Neuronal stem cell (in vitro differentiated cells): Measurements from ENCODE around the gene METRN.

Source experiments
- DNase-seq: peaks from one replicate; pipeline ENCODE4 v3.0.0-alpha.2; 2013; ENCODE audit warnings: low spot score
- H2AFZ ChIP-seq: one replicate; pipeline ENCODE4 v1.6.1; 2013; ENCODE audit warnings: mild to moderate bottlenecking, low read length, inconsistent platforms
- H2AK5ac ChIP-seq: 2 replicates; pipeline ENCODE4 v1.6.1; 2013; ENCODE audit warnings: low read depth, mild to moderate bottlenecking, inconsistent platforms, low read length, moderate library complexity, mixed read lengths
- H2BK120ac ChIP-seq: 2 replicates; pipeline ENCODE4 v1.6.1; 2013; ENCODE audit warnings: low read depth, mild to moderate bottlenecking, inconsistent platforms, low read length, moderate library complexity, mixed read lengths
- H2BK12ac ChIP-seq: one replicate; pipeline ENCODE4 v1.6.1; 2013; ENCODE audit warnings: low read length, inconsistent platforms
- H2BK15ac ChIP-seq: 2 replicates; pipeline ENCODE4 v1.6.1; 2013; ENCODE audit warnings: mild to moderate bottlenecking, low read length, inconsistent platforms, mixed read lengths
- H2BK5ac ChIP-seq: one replicate; pipeline ENCODE4 v1.6.1; 2013; ENCODE audit warnings: inconsistent platforms, mild to moderate bottlenecking, low read length, moderate library complexity
- H3K14ac ChIP-seq: one replicate; pipeline ENCODE4 v1.6.1; 2013; ENCODE audit warnings: low read length, inconsistent platforms
- H3K18ac ChIP-seq: 2 replicates; pipeline ENCODE4 v1.6.1; 2013; ENCODE audit warnings: low read length, inconsistent platforms
- H3K23ac ChIP-seq: 2 replicates; pipeline ENCODE4 v1.6.1; 2013; ENCODE audit warnings: low read depth, mild to moderate bottlenecking, mixed read lengths, low read length, inconsistent platforms; ENCODE audit not compliant: poor library complexity
- H3K27ac ChIP-seq: replicated peaks from 3 replicates; pipeline ENCODE4 v1.5.1; 2013; ENCODE audit warnings: low read length, inconsistent platforms
- H3K27me3 ChIP-seq, 3 experiments: 2 replicates each; pipeline ENCODE4 v1.6.1; 2013; ENCODE audit warnings: low read length in 3 of 3, mild to moderate bottlenecking in 2 of 3, inconsistent platforms in 1 of 3, low read depth in 1 of 3, mixed read lengths in 1 of 3, moderate library complexity in 1 of 3; ENCODE audit not compliant: control insufficient read depth in 3 of 3, insufficient read depth in 3 of 3
- H3K36me3 ChIP-seq, 2 donors: replicated peaks in 1 of 2; 2 replicates each; pipeline ENCODE4 v1.6.1; 2013; ENCODE audit warnings: low read length in 2 of 2; ENCODE audit not compliant: control insufficient read depth in 2 of 2, insufficient read depth in 2 of 2
- H3K4ac ChIP-seq: 2 replicates; pipeline ENCODE4 v1.6.1; 2013; ENCODE audit warnings: inconsistent platforms, mild to moderate bottlenecking, low read length, moderate library complexity
- H3K4me1 ChIP-seq, 2 donors: 1 replicate in 1 of 2; 2 replicates in 1 of 2; pipeline ENCODE4 v1.6.1; 2013; ENCODE audit warnings: low read length in 2 of 2, low read depth in 1 of 2; ENCODE audit not compliant: control insufficient read depth in 2 of 2, insufficient read depth in 1 of 2
- H3K4me2 ChIP-seq: one replicate; pipeline ENCODE4 v1.6.1; 2013; ENCODE audit warnings: mild to moderate bottlenecking, low read length, inconsistent platforms; ENCODE audit not compliant: insufficient read depth, poor library complexity, severe bottlenecking
- H3K4me3 ChIP-seq, 2 donors: 2 replicates each; pipeline ENCODE4 v1.5.1; 2013; ENCODE audit warnings: low read length in 2 of 2, mild to moderate bottlenecking in 2 of 2, inconsistent platforms in 1 of 2, moderate library complexity in 1 of 2
- H3K79me1 ChIP-seq: one replicate; pipeline ENCODE4 v1.6.1; 2013; ENCODE audit warnings: low read depth, mild to moderate bottlenecking, inconsistent platforms, low read length, moderate library complexity
- H3K9ac ChIP-seq: one replicate; pipeline ENCODE4 v1.6.1; 2013; ENCODE audit warnings: mild to moderate bottlenecking, low read depth, low read length, inconsistent platforms; ENCODE audit not compliant: poor library complexity
- H3K9me3 ChIP-seq, 2 donors: replicated peaks in 1 of 2; 2 replicates each; pipeline versions ENCODE3 to v1.6.1; 2013; ENCODE audit warnings: low read length in 2 of 2, mild to moderate bottlenecking in 2 of 2, inconsistent platforms in 1 of 2, low read depth in 1 of 2, mixed read lengths in 1 of 2, moderate library complexity in 1 of 2; ENCODE audit not compliant: control insufficient read depth in 2 of 2, insufficient read depth in 1 of 2
- H4K8ac ChIP-seq: one replicate; pipeline ENCODE4 v1.6.1; 2013; ENCODE audit warnings: low read depth, mild to moderate bottlenecking, inconsistent platforms, low read length, moderate library complexity
- H4K91ac ChIP-seq: one replicate; pipeline ENCODE4 v1.6.1; 2013; ENCODE audit warnings: low read length, low read depth, mild to moderate bottlenecking, inconsistent platforms; ENCODE audit not compliant: poor library complexity
- WGBS, 2 donors: extraction: QIAGEN DNeasy Blood & Tissue Kit; methylation state at CpG; one replicate each; pipeline ENCODE4 v1.1.7; 2013; ENCODE audit warnings: missing lambda C conversion rate in 2 of 2, mixed read lengths in 1 of 2; ENCODE audit not compliant: insufficient read length in 2 of 2, insufficient replicate concordance in 1 of 2; ENCODE audit errors: extremely low coverage in 2 of 2; 5-methylcytosine and 5-hydroxymethylcytosine counted together

Gene METRN

GRCh38 chr16:704047-704446, 10.9 kb upstream of the METRN start:
- Histone ChIP-seq H3K4me3 (peak overlapping the region in 1 of 2 donors; percentile 64), H2AFZ (no peak overlapping the region), H3K79me1 (peaks cover 2% of the 10 kb centered on the region), H2AK5ac (no peak overlapping the region), H3K36me3 (no peaks in the 10 kb centered on the region), H2BK5ac (peak overlapping the region; percentile 75), H2BK15ac (peak overlapping the region; percentile 17), H2BK120ac (peak overlapping the region; percentile 76), H2BK12ac (no peak overlapping the region), H3K9ac (no peak overlapping the region), H4K8ac (no peak overlapping the region), H3K4me2 (no peak overlapping the region), H3K14ac (no peak overlapping the region), H3K4ac (no peak overlapping the region), H3K18ac (no peak overlapping the region), H4K91ac (no peak overlapping the region), H3K4me1 (peaks cover under 1 to 29% of the 10 kb centered on the region in 2 donors), H3K9me3 (no peaks in the 10 kb centered on the region), H3K27me3 (peaks cover 41 to 95% (median 51%) of the 10 kb centered on the region in 3 experiments), H3K23ac (peak overlapping the region; percentile 91), H3K27ac (no peak overlapping the region)
- no CpG with 5 or more reads among the region's 7 CpGs for WGBS, 2 donors
- no peak for DNase-seq

DNA sequence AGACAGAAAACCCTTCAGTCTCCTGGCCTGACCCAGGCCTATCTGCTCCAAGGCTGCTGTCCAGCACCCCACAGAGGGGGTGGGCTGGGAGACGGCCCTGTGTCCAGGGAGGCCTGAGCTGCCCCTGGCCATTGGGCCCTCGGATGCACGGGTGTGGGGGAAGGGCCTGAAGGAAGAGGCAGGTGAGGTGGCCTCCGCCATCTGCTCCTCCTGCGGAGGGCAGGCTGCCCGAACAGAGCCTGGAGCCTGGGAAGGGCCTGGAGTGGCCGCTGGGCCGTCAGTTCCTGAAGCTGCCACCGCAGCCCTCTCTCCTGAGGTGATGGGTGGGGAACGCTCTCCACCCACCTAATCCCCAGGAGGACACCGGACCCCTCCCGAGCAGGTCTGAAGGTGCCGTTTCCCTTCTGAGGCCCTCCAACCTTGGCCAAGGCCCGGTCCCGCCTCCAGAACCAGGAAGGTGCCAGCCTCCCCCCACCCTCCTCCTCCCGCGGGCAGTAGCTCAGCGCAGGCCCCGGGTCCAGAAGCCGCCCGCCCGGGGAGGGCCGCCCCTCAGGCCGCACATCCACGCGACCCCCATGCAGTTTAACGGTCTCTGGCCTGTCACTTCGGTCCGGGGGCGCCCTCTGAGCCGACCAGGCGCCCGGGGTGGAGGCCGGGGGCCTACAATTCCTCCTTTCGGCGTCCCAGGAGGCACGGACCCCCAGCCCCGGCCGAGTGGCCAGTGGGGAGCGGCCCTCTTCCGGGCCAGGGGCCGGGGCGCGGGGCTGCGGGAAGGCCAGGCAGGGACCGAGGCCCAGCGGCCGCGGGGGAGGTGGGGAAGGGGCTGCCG, 10.2 kb upstream of the METRN start:
- no CpG with 5 or more reads among the region's 50 CpGs for WGBS, 2 donors
- H3K27me3 ChIP-seq, result peaks cover 41 to 92% (median 51%) of the 10 kb centered on the region in 3 experiments

GRCh38 chr16:705431-706188, 9.3 kb upstream of the METRN start, which contains the start of gene FBXL16:
Gene FBXL16 (minus strand): TSS chr16:705801. CDS start chr16:697405, 8,396 bp downstream.
- Histone ChIP-seq H2BK120ac (no peak within 1 kb of the TSS), H2AK5ac (peak within 1 kb of the TSS; percentile 81), H4K91ac (no peak within 1 kb of the TSS), H3K4ac (no peak within 1 kb of the TSS), H3K4me1 (peaks cover 14 to 44% of the 10 kb centered on the region in 2 donors), H3K9ac (no peak within 1 kb of the TSS), H2BK12ac (no peak within 1 kb of the TSS), H4K8ac (no peak within 1 kb of the TSS), H3K23ac (peak within 1 kb of the TSS; percentile 91), H3K36me3 (no peaks in the 10 kb centered on the region), H3K9me3 (no peaks in the 10 kb centered on the region), H3K4me2 (peak within 1 kb of the TSS; percentile 69), H2BK5ac (peak within 1 kb of the TSS; percentile 75), H3K79me1 (peaks cover 2% of the 10 kb centered on the region), H3K4me3 (peak within 1 kb of the TSS; percentile 64 to 75), H3K27ac (no peak within 1 kb of the TSS), H2AFZ (peak within 1 kb of the TSS; percentile 82), H3K18ac (peak within 1 kb of the TSS; percentile 83), H3K14ac (peak within 1 kb of the TSS; percentile 17), H2BK15ac (no peak within 1 kb of the TSS), H3K27me3 (peaks cover 41 to 85% (median 46%) of the 10 kb centered on the region in 3 experiments)
- WGBS, 2 donors, result no CpG with 5 or more reads among the region's 115 CpGs
- no peak for DNase-seq

More for the DNA sequence above, 10.2 kb upstream of the METRN start:
- Histone ChIP-seq H3K4me3 (peak overlapping the region; percentile 30 to 64), H2AFZ (peak overlapping the region; percentile 82), H2BK5ac (peak overlapping the region; percentile 39), H2BK120ac (peak overlapping the region; percentile 76), H3K9ac (peak overlapping the region; percentile 60), H3K18ac (peak overlapping the region; percentile 83), H3K4me2 (peak overlapping the region; percentile 69), H4K91ac (no peak overlapping the region), H3K36me3 (no peaks in the 10 kb centered on the region), H3K4ac (no peak overlapping the region), H2AK5ac (peak overlapping the region; percentile 81), H3K14ac (peak overlapping the region; percentile 17), H3K4me1 (peaks cover 5 to 35% of the 10 kb centered on the region in 2 donors), H3K27ac (no peak overlapping the region), H3K79me1 (peaks cover 2% of the 10 kb centered on the region), H3K9me3 (no peaks in the 10 kb centered on the region), H4K8ac (no peak overlapping the region), H2BK15ac (no peak overlapping the region), H3K23ac (peak overlapping the region; percentile 91), H2BK12ac (no peak overlapping the region)
- no peak for DNase-seq
